GM18951 (cell line): ENCODE data around the gene BCL3.
"Not testable (repeated sequence)": the region's sequence is repeated elsewhere in the genome, so short reads cannot be mapped to it uniquely, and the experiment has no call there.

ENCODE experiments used
- POLR2A ChIP-seq: IDR thresholded peaks from 4 replicates; pipeline ENCODE4 v1.6.1; 2011; ENCODE audit warnings: mild to moderate bottlenecking; ENCODE audit not compliant: insufficient read length, insufficient read depth; ENCODE audit errors: extremely low read depth
- in situ Hi-C: fragments of 300-500 bp; cut with MboI; formaldehyde crosslinking; loops from one replicate; pipeline ENCODE4 v1.12.0; 2022; ENCODE audit warnings: low sequenced_read_pairs, mixed read lengths, inconsistent platforms; ENCODE audit not compliant: unreplicated experiment

BCL3 gene

GRCh38 chr19:44767295-44768180 lies 19.0 kb downstream of the BCL3 start:
- in situ Hi-C loops, result no loop called here
- TF ChIP-seq POLR2A, result no peak

GRCh38 chr19:44770550-44771257 lies 22.2 kb downstream of the BCL3 start:
- in situ Hi-C loops, result loop anchor here (10.0 kb wide), 1 partner anchor 46 kb away; no protein-coding TSS in a partner anchor
- TF ChIP-seq POLR2A, result no peak

GRCh38 chr19:44772144-44772543 lies 23.6 kb downstream of the BCL3 start:
- in situ Hi-C loops, result loop anchor here (10.0 kb wide), 1 partner anchor 47 kb away; no protein-coding TSS in a partner anchor

GRCh38 chr19:44772959-44773358 lies 24.5 kb downstream of the BCL3 start:
- no peak for TF ChIP-seq POLR2A
- in situ Hi-C loops, result loop anchor here (10.0 kb wide), 1 partner anchor 48 kb away; no protein-coding TSS in a partner anchor

- in situ Hi-C loops, result loop anchor here (10.0 kb wide), 1 partner anchor 51 kb away; no protein-coding TSS in a partner anchor
Measured at GRCh38 chr19:44775676-44776240, 27.2 kb downstream of the BCL3 start.

GRCh38 chr19:44776402-44777096 lies 28.0 kb downstream of the BCL3 start:
- in situ Hi-C loops, result loop anchor here (10.0 kb wide), 1 partner anchor 52 kb away; no protein-coding TSS in a partner anchor
- no peak for TF ChIP-seq POLR2A

More at GRCh38 chr19:44775676-44776240, 27.2 kb downstream of the BCL3 start:
- TF ChIP-seq POLR2A, result no peak

- no peak for TF ChIP-seq POLR2A
- in situ Hi-C loops, result loop anchor here (10.0 kb wide), 1 partner anchor 53 kb away; no protein-coding TSS in a partner anchor
Measured at GRCh38 chr19:44777715-44778347, 29.3 kb downstream of the BCL3 start, which contains the start of gene CBLC. Gene CBLC (plus strand): TSS chr19:44777890. CDS start chr19:44777932, 42 bp downstream.

GRCh38 chr19:44779150-44779549 lies 30.6 kb downstream of the BCL3 start:
- TF ChIP-seq POLR2A, result no peak
- in situ Hi-C loops, result loop anchor here (10.0 kb wide), 1 partner anchor 54 kb away; no protein-coding TSS in a partner anchor

- in situ Hi-C loops, result not testable (repeated sequence)
Measured at GRCh38 chr19:44781694-44782093, 33.2 kb downstream of the BCL3 start.

- in situ Hi-C loops, result no loop called here
- TF ChIP-seq POLR2A, result no peak
Measured at GRCh38 chr19:44782729-44783128, 34.2 kb downstream of the BCL3 start.

- no peak for TF ChIP-seq POLR2A
Measured at GRCh38 chr19:44783545-44783944, 35.0 kb downstream of the BCL3 start.

GRCh38 chr19:44785271-44785670 lies 36.8 kb downstream of the BCL3 start:
- no peak for TF ChIP-seq POLR2A
- in situ Hi-C loops, result no loop called here

More at GRCh38 chr19:44783545-44783944, 35.0 kb downstream of the BCL3 start:
- in situ Hi-C loops, result no loop called here
